Right atrium auricular region (tissue), 2 donors: ENCODE results near the gene ASPN. TPM values are rescaled to one million over a fixed set of nuclear protein-coding genes. Genes with fewer than 3 reads are reported as not detected.

Source experiments
- DNase-seq: peaks from one replicate; pipeline ENCODE4 v3.0.0-alpha.2; 2019; ENCODE audit warnings: low spot score
- H3K27ac ChIP-seq, 2 donors: fragments of 200-600 bp; sonication (generic); 1 replicate in 1 of 2; 2 replicates in 1 of 2; pipeline ENCODE4 v1.5.1; 2016 to 2019
- H3K27me3 ChIP-seq, 2 donors: fragments of 200-600 bp; sonication (generic); one replicate each; pipeline versions ENCODE4 v1.5.1 to v1.6.0; 2017 to 2019
- H3K36me3 ChIP-seq: fragments of 200-600 bp; sonication (generic); one replicate; pipeline ENCODE4 v1.5.1; 2016
- H3K4me1 ChIP-seq, 2 donors: fragments of 200-600 bp; sonication (generic); one replicate each; pipeline versions ENCODE4 v1.5.1 to v1.6.0; 2017 to 2019
- H3K4me3 ChIP-seq, 2 donors: fragments of 200-600 bp; sonication (generic); 1 replicate in 1 of 2; 2 replicates in 1 of 2; pipeline ENCODE4 v1.5.1; 2017 to 2019; ENCODE audit warnings: mild to moderate bottlenecking in 1 of 2, moderate library complexity in 1 of 2
- H3K9me3 ChIP-seq, 2 donors: fragments of 200-600 bp; sonication (generic); one replicate each; pipeline ENCODE4 v1.5.1; 2019
- total RNA-seq, 2 donors: library from RNA; depleted of rRNA; stranded (reverse); fragments of >200 nt; gene quantifications; one replicate each; pipeline ENCODE4 v1.1.0, GENCODE V29; 2016
- TF ChIP-seq, protein P1 (sequence below), 2 donors: fragments of 200-600 bp; sonication (generic); IDR thresholded peaks; one replicate each; pipeline ENCODE4 v1.5.1; 2019; ENCODE audit warnings: antibody characterized with exemption in 2 of 2

ASPN gene
- total RNA-seq, 2 donors from 2014 or later: 3.9 to 29.0 TPM

DNA sequence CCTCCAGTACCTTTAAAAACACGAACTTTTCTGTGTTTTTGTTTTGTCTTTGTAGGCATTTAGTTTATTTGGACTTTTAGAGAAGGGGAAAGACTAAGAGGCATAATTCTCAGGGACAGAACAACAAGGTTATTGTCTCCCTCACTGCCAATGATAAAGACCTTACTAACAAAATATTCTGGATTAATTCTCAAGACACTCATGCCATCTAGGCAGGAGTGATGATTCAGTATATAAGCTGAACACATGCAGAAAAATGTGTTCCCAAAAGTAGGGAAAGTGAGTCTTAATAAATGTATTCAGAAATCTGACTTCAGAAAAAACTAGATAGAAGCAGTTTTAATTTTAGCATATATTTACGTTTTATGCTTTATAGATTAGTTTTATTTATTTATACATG, 17.4 kb upstream of the ASPN start:
- H3K27ac ChIP-seq: no peak overlapping the region
- no peaks in the 10 kb centered on the region for H3K9me3 ChIP-seq
- no peaks in the 10 kb centered on the region for H3K27me3 ChIP-seq
- TF ChIP-seq, protein P1, sequence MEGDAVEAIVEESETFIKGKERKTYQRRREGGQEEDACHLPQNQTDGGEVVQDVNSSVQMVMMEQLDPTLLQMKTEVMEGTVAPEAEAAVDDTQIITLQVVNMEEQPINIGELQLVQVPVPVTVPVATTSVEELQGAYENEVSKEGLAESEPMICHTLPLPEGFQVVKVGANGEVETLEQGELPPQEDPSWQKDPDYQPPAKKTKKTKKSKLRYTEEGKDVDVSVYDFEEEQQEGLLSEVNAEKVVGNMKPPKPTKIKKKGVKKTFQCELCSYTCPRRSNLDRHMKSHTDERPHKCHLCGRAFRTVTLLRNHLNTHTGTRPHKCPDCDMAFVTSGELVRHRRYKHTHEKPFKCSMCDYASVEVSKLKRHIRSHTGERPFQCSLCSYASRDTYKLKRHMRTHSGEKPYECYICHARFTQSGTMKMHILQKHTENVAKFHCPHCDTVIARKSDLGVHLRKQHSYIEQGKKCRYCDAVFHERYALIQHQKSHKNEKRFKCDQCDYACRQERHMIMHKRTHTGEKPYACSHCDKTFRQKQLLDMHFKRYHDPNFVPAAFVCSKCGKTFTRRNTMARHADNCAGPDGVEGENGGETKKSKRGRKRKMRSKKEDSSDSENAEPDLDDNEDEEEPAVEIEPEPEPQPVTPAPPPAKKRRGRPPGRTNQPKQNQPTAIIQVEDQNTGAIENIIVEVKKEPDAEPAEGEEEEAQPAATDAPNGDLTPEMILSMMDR (IDR thresholded peaks at IDR 0.05): no peak
- no peaks in the 10 kb centered on the region for H3K36me3 ChIP-seq
- DNase-seq: no peak
- H3K4me3 ChIP-seq: no peak overlapping the region
- H3K4me1 ChIP-seq: peaks cover 0 to 6% of the 10 kb centered on the region in 2 donors

DNA sequence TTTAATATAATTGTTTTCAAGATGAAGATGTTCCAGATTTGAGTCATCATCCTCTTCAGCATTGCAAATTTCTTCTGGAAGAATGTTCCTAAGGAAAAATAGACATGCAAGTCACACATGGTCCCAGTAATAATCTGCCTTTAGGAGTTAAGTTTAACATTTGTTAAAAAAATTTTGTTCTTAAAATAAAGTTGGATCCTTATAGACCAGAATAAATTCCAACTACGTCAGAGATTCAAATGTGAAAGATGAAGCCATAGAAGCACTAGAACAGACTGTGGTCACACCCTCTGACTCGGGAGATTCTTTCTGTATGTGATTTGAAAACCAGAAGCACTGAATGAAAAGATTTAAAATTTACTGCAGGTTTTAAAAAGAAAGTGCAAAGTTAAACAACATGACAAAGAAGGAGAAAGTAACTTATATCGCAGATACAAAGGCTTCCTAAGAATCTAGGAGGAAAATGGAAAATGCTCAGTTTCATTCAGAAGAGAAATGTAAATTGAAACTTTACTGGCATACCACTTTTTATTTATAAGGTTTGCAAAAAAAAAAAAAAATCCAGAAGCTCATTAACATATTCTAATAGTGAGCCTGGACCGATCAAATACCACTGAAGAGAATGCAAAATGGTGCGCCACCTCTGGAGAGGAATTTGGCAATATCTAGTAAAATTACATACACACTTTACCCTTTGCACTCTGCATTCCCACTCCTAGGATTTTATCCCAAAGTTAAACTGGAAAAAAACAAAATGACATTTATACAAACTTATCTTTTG, 14.3 kb upstream of the ASPN start:
- TF ChIP-seq, protein P1 (IDR thresholded peaks at IDR 0.05): no peak
- Histone ChIP-seq H3K4me3 (no peak overlapping the region), H3K27me3 (no peaks in the 10 kb centered on the region), H3K9me3 (no peaks in the 10 kb centered on the region), H3K27ac (no peak overlapping the region), H3K4me1 (no peaks in the 10 kb centered on the region), H3K36me3 (no peaks in the 10 kb centered on the region)
- DNase-seq: no peak

DNA sequence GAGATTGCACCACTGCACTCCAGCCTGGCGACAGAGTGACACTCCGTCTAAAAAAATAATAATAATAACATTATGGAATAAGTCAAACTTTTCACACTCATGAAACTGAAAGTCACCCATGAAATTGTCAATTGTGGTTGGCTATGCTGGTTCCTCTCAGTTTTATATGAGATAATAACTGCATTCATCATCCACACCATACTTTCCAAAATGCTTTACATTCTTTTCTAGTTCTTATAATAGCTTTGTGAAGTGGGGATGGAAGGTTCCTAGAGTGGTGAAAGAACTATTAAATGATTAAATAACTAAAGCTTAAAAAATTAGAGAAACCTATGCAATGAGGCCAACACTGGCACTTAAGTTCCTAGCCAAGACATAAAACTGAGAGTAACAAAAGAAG, 12.6 kb upstream of the ASPN start:
- TF ChIP-seq, protein P1 (IDR thresholded peaks at IDR 0.05): no peak
- Histone ChIP-seq H3K9me3 (no peaks in the 10 kb centered on the region), H3K4me3 (no peak overlapping the region), H3K4me1 (no peaks in the 10 kb centered on the region), H3K27ac (no peak overlapping the region), H3K36me3 (no peaks in the 10 kb centered on the region), H3K27me3 (no peaks in the 10 kb centered on the region)
- no peak for DNase-seq

DNA sequence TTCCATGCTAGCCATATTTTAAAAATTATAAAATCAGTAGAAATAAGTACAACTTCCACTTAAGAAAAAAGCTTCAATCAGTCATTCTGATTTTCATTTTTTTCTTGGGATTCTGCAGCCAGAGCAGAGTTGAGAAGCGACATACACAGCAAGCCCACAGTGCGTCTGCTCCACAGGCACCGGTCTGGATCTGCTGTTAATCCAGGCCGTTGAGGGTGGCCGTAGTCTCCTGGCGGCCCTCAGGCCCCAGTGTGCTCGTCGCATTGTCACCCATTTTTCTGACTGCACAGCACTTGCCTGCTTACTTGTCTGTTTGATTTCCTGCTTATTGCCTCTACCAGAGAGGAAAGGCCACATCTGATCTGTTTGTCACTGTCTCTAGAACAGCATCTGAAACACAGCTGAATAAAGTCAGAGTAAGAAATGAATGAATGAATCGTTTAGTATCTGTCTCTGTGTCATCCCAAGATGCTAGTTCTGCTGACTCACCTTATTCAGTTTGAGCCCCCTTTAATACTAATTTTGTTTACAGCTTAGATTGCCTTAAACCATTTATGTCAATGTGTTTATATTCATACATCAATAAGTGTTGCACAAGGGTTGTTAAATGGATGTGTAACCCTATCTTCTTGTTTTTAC, 11.6 kb upstream of the ASPN start:
- no peak overlapping the region for H3K4me3 ChIP-seq
- H3K36me3 ChIP-seq: no peaks in the 10 kb centered on the region
- H3K27me3 ChIP-seq: no peaks in the 10 kb centered on the region
- no peak for DNase-seq
- H3K4me1 ChIP-seq: no peaks in the 10 kb centered on the region
- H3K9me3 ChIP-seq: no peaks in the 10 kb centered on the region
- no peak overlapping the region for H3K27ac ChIP-seq
- TF ChIP-seq, protein P1 (IDR thresholded peaks at IDR 0.05): no peak

DNA sequence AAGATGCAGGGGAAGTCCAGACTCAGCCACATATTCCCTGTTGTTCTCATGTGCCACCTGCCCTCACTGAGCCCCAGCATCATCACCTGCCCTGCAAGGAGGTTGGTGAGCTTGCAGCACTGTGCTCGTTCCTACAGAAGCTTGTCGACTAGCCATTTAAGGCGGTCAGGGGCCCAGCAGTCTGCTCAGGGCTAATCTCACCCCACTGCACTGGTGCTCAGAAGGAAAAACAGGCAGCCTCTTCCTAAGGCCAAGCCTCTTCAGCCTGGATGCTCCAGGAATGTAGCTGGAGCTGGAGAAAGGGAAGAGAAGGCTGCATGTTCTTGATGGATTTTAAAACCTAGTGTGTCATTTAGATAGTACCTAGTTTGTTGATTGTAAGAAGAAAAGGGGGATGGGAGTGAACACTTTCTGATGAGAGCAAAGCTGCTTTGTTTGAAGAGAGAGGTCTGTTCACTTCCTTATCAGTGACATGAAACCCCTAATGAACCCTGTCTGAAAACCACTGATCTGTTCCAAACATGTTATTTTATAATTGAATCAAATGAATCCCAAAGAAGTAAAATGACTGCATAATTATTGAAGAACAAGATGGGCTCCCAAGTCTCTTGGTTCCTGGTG, 10.6 kb upstream of the ASPN start:
- Histone ChIP-seq H3K4me3 (no peak overlapping the region), H3K27me3 (no peaks in the 10 kb centered on the region), H3K36me3 (no peaks in the 10 kb centered on the region), H3K27ac (no peak overlapping the region), H3K9me3 (no peaks in the 10 kb centered on the region), H3K4me1 (no peaks in the 10 kb centered on the region)
- TF ChIP-seq, protein P1 (IDR thresholded peaks at IDR 0.05): no peak
- DNase-seq: no peak
